ENCODE data around the gene DOCK3.
A peak's percentile ranks its signal among the peaks of the same experiment; 100 is the strongest.

DOCK3 gene, protein sequence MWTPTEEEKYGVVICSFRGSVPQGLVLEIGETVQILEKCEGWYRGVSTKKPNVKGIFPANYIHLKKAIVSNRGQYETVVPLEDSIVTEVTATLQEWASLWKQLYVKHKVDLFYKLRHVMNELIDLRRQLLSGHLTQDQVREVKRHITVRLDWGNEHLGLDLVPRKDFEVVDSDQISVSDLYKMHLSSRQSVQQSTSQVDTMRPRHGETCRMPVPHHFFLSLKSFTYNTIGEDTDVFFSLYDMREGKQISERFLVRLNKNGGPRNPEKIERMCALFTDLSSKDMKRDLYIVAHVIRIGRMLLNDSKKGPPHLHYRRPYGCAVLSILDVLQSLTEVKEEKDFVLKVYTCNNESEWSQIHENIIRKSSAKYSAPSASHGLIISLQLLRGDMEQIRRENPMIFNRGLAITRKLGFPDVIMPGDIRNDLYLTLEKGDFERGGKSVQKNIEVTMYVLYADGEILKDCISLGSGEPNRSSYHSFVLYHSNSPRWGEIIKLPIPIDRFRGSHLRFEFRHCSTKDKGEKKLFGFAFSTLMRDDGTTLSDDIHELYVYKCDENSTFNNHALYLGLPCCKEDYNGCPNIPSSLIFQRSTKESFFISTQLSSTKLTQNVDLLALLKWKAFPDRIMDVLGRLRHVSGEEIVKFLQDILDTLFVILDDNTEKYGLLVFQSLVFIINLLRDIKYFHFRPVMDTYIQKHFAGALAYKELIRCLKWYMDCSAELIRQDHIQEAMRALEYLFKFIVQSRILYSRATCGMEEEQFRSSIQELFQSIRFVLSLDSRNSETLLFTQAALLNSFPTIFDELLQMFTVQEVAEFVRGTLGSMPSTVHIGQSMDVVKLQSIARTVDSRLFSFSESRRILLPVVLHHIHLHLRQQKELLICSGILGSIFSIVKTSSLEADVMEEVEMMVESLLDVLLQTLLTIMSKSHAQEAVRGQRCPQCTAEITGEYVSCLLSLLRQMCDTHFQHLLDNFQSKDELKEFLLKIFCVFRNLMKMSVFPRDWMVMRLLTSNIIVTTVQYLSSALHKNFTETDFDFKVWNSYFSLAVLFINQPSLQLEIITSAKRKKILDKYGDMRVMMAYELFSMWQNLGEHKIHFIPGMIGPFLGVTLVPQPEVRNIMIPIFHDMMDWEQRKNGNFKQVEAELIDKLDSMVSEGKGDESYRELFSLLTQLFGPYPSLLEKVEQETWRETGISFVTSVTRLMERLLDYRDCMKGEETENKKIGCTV (N-terminal part only)

DNA sequence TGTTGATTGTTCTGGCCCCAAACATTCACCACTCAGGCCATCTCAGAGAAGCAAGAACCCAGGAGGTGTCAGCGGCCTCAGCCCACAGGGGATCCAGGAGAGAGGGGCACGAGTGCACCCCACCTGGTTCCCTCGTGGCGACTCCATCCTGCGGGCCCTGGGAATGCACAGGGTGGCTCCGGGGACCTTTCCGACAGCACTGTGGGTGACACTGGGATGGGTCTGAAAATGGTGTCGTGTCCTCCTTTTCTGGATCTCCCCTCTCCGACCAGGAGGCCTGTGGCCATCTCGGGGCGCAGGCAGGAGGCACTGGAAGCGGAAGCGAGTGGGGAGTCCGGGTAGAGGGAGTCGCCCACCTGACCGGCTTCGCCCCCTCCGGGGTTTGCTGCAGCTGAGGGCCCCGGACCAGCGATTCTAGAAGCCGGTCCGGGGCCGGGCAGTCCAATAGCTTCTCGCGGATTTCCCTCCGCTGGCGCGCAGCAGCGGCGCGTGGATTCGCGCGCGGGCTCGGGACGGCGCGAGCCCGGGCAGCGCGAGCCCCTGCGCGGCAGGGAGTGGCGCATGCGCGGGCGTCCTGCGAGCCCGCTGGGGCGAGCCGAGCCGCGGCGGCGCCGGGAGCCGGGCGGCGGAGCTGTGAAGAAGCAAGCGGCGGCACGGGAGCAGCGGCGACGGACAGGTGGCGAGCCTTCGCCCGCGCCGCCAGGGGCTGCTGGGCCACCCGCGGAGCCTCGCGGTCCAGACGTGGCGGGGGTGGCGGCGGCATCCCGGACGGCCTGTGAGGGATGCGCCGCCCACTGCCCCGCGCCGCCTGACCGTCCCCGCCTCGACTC lies at the start of gene DOCK3:
DOCK3 (plus strand) TSS at position 579 of the 830 bp plus-strand sequence. CDS start 337 bp downstream, outside the sequence.
- H3K27ac ChIP-seq (ENCODE audit: low read length), result no peak within 1 kb of the TSS
- H3K4me3 ChIP-seq (ENCODE audit: low read depth in 1 of 2, low read length in 2 of 2), result peak within 1 kb of the TSS in 1 of 2 donors; percentile 59
- no peaks in the 10 kb centered on the region for H3K9me3 ChIP-seq (ENCODE audit: control insufficient read depth in 1 of 2, low read length in 2 of 2)
- H3K36me3 ChIP-seq (ENCODE audit: control insufficient read depth in 1 of 2, insufficient read depth in 2 of 2, low read length in 2 of 2), result no peaks in the 10 kb centered on the region
- peaks cover 3 to 5% of the 10 kb centered on the region in 2 donors for H3K4me1 ChIP-seq (ENCODE audit: control insufficient read depth in 1 of 2, insufficient read depth in 2 of 2, low read length in 2 of 2)
- H3K27me3 ChIP-seq (ENCODE audit: low read depth, low read length), result peaks cover 26% of the 10 kb centered on the region

DNA sequence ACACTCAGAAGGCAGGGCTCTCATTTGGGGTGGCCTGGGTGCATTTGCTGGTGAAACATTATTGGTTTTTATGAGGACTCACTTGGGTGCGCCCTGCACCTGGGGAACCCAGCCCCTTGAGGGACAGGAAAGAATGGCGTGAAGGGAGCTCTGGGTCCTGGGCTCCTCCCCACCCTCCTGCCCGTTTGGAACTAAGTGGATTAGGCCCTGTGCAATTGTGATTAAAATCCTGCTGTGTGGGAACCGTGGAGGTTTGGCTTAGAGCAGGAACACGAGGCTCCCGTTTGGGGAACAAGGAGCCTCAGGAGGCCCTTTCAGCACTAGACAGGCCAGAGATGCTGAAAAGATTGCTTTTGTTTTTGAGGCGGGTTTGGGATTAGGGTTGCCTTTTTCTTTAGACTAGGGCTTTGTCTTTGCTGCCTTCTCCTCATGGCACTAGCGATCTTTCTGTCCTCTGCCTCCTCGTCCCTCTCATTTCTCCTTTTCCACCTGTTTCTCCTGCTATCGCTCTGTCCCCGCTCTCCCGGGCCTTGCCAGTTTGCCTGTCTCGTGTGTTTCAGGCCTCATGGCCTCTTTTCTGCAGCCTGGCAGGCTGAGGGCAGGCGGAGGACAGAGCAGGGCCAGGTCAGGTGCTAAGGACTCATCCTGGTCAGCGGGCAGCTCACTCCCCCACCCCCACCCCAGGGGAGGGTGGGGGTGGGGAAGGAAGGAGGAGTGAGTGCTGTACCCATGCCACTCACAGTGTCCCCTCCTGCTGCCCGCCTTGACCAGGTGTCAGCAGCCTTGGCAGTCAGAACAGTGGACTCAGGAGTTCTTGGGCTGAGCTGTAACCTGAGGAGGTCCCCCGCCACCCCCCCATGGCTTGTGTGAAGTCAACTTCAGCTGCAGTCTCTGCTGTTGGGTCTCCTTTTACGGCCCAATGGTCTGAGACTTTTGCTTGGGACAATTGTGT lies 49.2 kb upstream of the DOCK3 start:
- no peaks in the 10 kb centered on the region for H3K27me3 ChIP-seq (ENCODE audit: low read depth, low read length)
- H3K4me1 ChIP-seq (ENCODE audit: control insufficient read depth in 1 of 2, insufficient read depth in 2 of 2, low read length in 2 of 2), result no peaks in the 10 kb centered on the region
- no peaks in the 10 kb centered on the region for H3K9me3 ChIP-seq (ENCODE audit: control insufficient read depth in 1 of 2, low read length in 2 of 2)
- peaks cover 3 to 5% of the 10 kb centered on the region in 2 donors for H3K36me3 ChIP-seq (ENCODE audit: control insufficient read depth in 1 of 2, insufficient read depth in 2 of 2, low read length in 2 of 2)
- no peak overlapping the region for H3K4me3 ChIP-seq (ENCODE audit: low read depth in 1 of 2, low read length in 2 of 2)
- H3K27ac ChIP-seq (ENCODE audit: low read length), result no peak overlapping the region

DNA sequence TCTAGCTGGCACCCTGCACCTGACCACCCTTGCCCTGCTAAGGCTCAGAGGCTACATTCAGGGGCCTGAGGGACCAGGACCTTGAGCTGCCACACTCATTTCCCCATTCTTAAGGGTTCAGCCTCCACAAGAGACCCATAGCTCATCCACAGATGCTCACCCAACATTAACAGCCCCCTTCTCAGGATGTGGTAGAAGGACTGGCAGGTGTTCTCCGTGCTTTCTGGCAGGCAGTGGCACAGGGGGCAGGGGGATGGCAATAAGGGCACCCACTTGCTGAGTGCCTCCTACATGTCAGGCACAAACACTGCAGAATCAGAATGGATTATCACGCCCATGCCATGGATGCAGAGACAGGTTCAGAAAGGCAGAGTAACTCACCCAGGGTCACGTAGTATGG lies 48.3 kb upstream of the DOCK3 start:
- Histone ChIP-seq H3K9me3 (ENCODE audit: control insufficient read depth in 1 of 2, low read length in 2 of 2) (no peaks in the 10 kb centered on the region), H3K27me3 (ENCODE audit: low read depth, low read length) (no peaks in the 10 kb centered on the region), H3K27ac (ENCODE audit: low read length) (no peak overlapping the region), H3K36me3 (ENCODE audit: control insufficient read depth in 1 of 2, insufficient read depth in 2 of 2, low read length in 2 of 2) (peaks cover 3 to 5% of the 10 kb centered on the region in 2 donors), H3K4me1 (ENCODE audit: control insufficient read depth in 1 of 2, insufficient read depth in 2 of 2, low read length in 2 of 2) (no peaks in the 10 kb centered on the region), H3K4me3 (ENCODE audit: low read depth in 1 of 2, low read length in 2 of 2) (no peak overlapping the region)

DNA sequence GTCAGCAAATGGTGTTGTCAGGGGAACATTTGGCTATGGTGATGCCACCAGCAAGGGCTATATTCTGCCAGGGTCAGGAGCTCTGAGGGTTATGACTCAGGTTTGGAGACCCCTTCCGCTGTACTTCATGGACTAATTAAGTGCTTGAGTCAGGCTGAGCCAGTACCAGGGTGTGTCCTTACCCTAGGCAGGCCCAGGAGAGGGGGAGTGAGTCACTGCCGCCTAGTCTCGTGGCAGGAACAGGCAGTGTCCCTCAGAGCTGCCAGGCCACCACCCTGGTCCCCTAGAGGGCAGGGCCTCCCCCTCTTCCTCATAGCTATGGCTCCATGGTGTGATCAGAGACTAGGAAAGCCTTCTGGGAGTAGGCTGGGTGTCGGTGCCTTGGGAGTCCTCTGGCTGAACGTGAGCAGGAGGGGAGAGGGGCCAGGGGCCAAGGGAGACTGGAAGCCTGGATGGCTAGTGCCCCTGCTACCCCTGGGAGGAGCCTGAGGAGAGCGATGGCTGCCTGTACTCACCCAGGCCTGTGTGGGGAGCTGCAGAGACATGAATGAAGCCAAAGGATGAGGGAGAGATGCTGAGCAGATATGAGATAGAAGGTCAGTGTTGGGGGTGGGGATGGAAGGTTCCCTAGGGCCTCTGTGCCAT lies 47.2 kb upstream of the DOCK3 start:
- no peaks in the 10 kb centered on the region for H3K4me1 ChIP-seq (ENCODE audit: control insufficient read depth in 1 of 2, insufficient read depth in 2 of 2, low read length in 2 of 2)
- no peaks in the 10 kb centered on the region for H3K9me3 ChIP-seq (ENCODE audit: control insufficient read depth in 1 of 2, low read length in 2 of 2)
- no peak overlapping the region for H3K27ac ChIP-seq (ENCODE audit: low read length)
- H3K36me3 ChIP-seq (ENCODE audit: control insufficient read depth in 1 of 2, insufficient read depth in 2 of 2, low read length in 2 of 2), result peaks cover 0 to under 1% of the 10 kb centered on the region in 2 donors
- H3K4me3 ChIP-seq (ENCODE audit: low read depth in 1 of 2, low read length in 2 of 2), result no peak overlapping the region
- H3K27me3 ChIP-seq (ENCODE audit: low read depth, low read length), result no peaks in the 10 kb centered on the region

DNA sequence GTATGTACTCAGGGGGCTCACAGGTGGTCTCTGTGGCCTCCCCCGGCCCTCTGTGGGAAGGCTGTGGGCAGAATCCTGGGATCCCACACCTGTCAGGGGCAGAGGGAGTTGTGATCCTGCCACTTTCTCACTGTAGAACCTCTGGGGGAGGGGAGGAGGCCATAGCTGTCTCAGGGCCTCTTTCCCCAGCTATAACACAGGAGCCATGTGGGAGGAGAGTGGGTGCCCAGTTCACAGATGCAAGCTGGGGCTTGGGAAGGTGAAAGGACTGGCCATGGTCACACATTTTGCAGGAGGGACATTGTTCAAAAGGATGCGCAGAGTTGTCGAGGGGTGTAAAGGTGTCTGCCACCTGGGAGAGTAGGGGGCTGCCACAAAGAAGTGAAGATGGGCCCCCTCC lies 46.1 kb upstream of the DOCK3 start:
- Histone ChIP-seq H3K4me1 (ENCODE audit: control insufficient read depth in 1 of 2, insufficient read depth in 2 of 2, low read length in 2 of 2) (no peaks in the 10 kb centered on the region), H3K27ac (ENCODE audit: low read length) (no peak overlapping the region), H3K4me3 (ENCODE audit: low read depth in 1 of 2, low read length in 2 of 2) (no peak overlapping the region), H3K27me3 (ENCODE audit: low read depth, low read length) (no peaks in the 10 kb centered on the region), H3K9me3 (ENCODE audit: control insufficient read depth in 1 of 2, low read length in 2 of 2) (no peaks in the 10 kb centered on the region), H3K36me3 (ENCODE audit: control insufficient read depth in 1 of 2, insufficient read depth in 2 of 2, low read length in 2 of 2) (no peaks in the 10 kb centered on the region)

DNA sequence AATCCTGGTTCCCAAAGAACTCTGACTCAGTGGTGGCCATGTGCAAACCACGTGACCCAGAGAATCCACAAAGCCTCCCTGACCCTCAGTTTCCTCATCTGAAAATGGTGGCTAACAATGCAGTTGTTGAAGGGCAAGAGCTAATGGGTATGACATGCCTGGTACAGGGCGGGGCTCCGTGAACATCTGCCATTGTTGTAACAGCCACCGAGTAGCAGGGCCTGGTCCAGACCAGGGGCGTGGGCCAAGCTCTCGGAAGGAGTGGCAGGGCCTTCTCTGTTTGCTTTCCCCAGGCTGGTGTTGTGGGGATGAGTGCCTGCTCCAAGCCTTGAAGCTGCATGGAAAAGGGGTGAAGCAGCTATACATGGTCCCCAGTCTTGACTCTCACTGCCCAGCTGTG lies 44.3 kb upstream of the DOCK3 start:
- H3K27ac ChIP-seq (ENCODE audit: low read length), result no peak overlapping the region
- H3K9me3 ChIP-seq (ENCODE audit: control insufficient read depth in 1 of 2, low read length in 2 of 2), result no peaks in the 10 kb centered on the region
- H3K4me3 ChIP-seq (ENCODE audit: low read depth in 1 of 2, low read length in 2 of 2), result no peak overlapping the region
- no peaks in the 10 kb centered on the region for H3K4me1 ChIP-seq (ENCODE audit: control insufficient read depth in 1 of 2, insufficient read depth in 2 of 2, low read length in 2 of 2)
- H3K27me3 ChIP-seq (ENCODE audit: low read depth, low read length), result no peaks in the 10 kb centered on the region
- H3K36me3 ChIP-seq (ENCODE audit: control insufficient read depth in 1 of 2, insufficient read depth in 2 of 2, low read length in 2 of 2), result no peaks in the 10 kb centered on the region

DNA sequence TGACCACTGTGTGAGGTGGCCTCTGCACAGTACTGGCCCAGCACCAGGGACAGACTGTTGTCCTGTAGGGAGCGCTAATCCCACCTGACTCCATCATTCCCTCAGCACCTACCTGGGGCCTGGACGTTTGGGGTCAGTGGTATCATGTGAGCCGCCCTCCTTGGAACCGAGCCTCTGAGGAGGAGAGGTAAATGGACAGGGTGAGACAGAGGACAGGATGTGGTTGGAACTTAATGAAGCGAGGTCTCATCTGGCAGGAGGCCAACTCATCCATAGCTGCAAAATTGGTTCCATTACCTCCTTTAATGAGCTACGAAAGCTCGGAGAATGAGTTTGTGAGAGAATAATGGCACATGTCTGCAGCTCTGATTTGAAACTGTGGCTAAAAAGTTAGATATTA lies 43.9 kb upstream of the DOCK3 start:
- Histone ChIP-seq H3K4me3 (ENCODE audit: low read depth in 1 of 2, low read length in 2 of 2) (no peak overlapping the region), H3K4me1 (ENCODE audit: control insufficient read depth in 1 of 2, insufficient read depth in 2 of 2, low read length in 2 of 2) (no peaks in the 10 kb centered on the region), H3K27me3 (ENCODE audit: low read depth, low read length) (no peaks in the 10 kb centered on the region), H3K36me3 (ENCODE audit: control insufficient read depth in 1 of 2, insufficient read depth in 2 of 2, low read length in 2 of 2) (no peaks in the 10 kb centered on the region), H3K9me3 (ENCODE audit: control insufficient read depth in 1 of 2, low read length in 2 of 2) (no peaks in the 10 kb centered on the region), H3K27ac (ENCODE audit: low read length) (no peak overlapping the region)

DNA sequence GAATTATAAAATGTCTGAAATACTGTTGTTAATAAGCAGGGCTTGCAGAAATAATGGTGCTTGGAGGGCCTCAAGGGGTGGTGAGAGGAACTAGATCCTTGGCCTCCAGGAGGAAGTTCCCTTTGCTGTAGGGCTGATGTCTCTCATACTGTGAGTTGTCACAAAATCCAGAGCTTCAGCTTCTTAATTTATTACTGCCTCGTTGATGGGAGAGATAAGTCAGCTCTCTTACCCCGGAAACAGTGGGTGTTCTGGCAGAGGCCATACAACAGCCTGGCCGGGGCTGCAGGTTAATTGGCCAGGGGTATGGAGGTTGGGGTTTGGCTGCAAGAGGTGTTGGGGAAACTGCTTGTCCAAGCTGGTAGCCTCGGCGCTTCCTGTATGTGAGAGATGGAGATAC lies 42.3 kb upstream of the DOCK3 start:
- no peaks in the 10 kb centered on the region for H3K36me3 ChIP-seq (ENCODE audit: control insufficient read depth in 1 of 2, insufficient read depth in 2 of 2, low read length in 2 of 2)
- H3K27me3 ChIP-seq (ENCODE audit: low read depth, low read length), result no peaks in the 10 kb centered on the region
- no peaks in the 10 kb centered on the region for H3K9me3 ChIP-seq (ENCODE audit: control insufficient read depth in 1 of 2, low read length in 2 of 2)
- no peak overlapping the region for H3K4me3 ChIP-seq (ENCODE audit: low read depth in 1 of 2, low read length in 2 of 2)
- no peak overlapping the region for H3K27ac ChIP-seq (ENCODE audit: low read length)
- peaks cover 0 to 6% of the 10 kb centered on the region in 2 donors for H3K4me1 ChIP-seq (ENCODE audit: control insufficient read depth in 1 of 2, insufficient read depth in 2 of 2, low read length in 2 of 2)

DNA sequence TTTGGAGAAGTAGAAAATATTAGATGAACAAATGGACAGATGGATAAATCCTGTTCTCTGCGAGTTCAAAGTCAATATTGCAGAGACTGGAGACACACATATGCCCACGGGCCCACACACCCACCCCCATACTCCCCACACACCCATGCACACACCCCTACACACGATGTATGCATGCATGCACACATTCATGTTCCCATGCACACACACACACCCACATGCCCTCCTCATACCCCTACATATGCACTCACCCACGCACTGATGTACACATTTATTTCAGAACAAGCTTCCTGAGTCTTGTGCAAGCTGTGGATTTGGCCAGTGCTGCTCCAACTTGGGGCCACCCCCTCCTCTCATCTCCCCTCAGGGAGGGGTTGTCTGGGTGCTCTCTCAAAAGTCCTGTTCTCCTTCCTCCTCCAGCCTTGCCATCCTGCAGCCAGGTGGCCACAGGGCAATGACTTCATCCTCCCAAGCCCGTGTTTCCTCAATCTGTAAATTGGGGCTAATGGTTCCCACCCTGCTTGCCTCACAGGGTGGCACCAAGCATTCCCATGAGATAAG lies 41.4 kb upstream of the DOCK3 start:
- no peaks in the 10 kb centered on the region for H3K36me3 ChIP-seq (ENCODE audit: control insufficient read depth in 1 of 2, insufficient read depth in 2 of 2, low read length in 2 of 2)
- peaks cover 0 to 6% of the 10 kb centered on the region in 2 donors for H3K4me1 ChIP-seq (ENCODE audit: control insufficient read depth in 1 of 2, insufficient read depth in 2 of 2, low read length in 2 of 2)
- no peaks in the 10 kb centered on the region for H3K27me3 ChIP-seq (ENCODE audit: low read depth, low read length)
- no peak overlapping the region for H3K4me3 ChIP-seq (ENCODE audit: low read depth in 1 of 2, low read length in 2 of 2)
- H3K27ac ChIP-seq (ENCODE audit: low read length), result no peak overlapping the region
- no peaks in the 10 kb centered on the region for H3K9me3 ChIP-seq (ENCODE audit: control insufficient read depth in 1 of 2, low read length in 2 of 2)
